Heart right ventricle (tissue), 16 donors: ENCODE results near the gene LMX1B. TPM values are rescaled to one million over a fixed set of nuclear protein-coding genes. Genes with fewer than 3 reads are reported as not detected.

Experiments
- ATAC-seq, 8 donors: fragments of 200-7000 bp; cut with Tn5 transposase; one replicate each; pipeline ENCODE4 v1.9.1; 2020; ENCODE audit warnings: mild to moderate bottlenecking in 8 of 8, moderate library complexity in 8 of 8, moderate number of reproducible peaks in 1 of 8
- DNase-seq, 2 donors: peaks; one replicate each; pipeline ENCODE4 v3.0.0-alpha.2; 2020
- H3K27ac ChIP-seq, 10 donors: fragments of 200-600 bp; sonication (generic) in 2 of 10; one replicate each; pipeline versions ENCODE4 v1.5.0 to v1.8.0; 2020 to 2022; ENCODE audit warnings: mild to moderate bottlenecking in 3 of 10
- H3K27me3 ChIP-seq, 7 donors: fragments of 200-600 bp; one replicate each; pipeline ENCODE4 v1.8.0; 2021 to 2022; ENCODE audit warnings: mild to moderate bottlenecking in 2 of 7
- H3K36me3 ChIP-seq, 9 donors: fragments of 200-600 bp; sonication (generic) in 1 of 9; one replicate each; pipeline versions ENCODE4 v1.5.0 to v1.8.0; 2020 to 2022; ENCODE audit warnings: mild to moderate bottlenecking in 2 of 9
- H3K4me1 ChIP-seq, 9 donors: fragments of 200-600 bp; sonication (generic) in 1 of 9; one replicate each; pipeline versions ENCODE4 v1.5.0 to v1.8.0; 2020 to 2022; ENCODE audit warnings: mild to moderate bottlenecking in 4 of 9
- H3K4me3 ChIP-seq, 10 donors: fragments of 200-600 bp; sonication (generic) in 2 of 10; one replicate each; pipeline versions ENCODE4 v1.5.0 to v1.8.0; 2020 to 2022; ENCODE audit warnings: mild to moderate bottlenecking in 7 of 10, moderate library complexity in 2 of 10
- H3K9me3 ChIP-seq, 11 donors: fragments of 200-600 bp in 10 of 11; sonication (generic) in 2 of 11; one replicate each; pipeline versions ENCODE4 v1.5.0 to v1.8.0; 2013 to 2022; ENCODE audit warnings: mild to moderate bottlenecking in 2 of 11, control low read depth in 1 of 11, moderate library complexity in 1 of 11
- WGBS, 2 donors: extraction: QIAGEN DNeasy Blood & Tissue Kit; methylation state at CpG; one replicate each; pipeline ENCODE4 v1.1.7; 2013; ENCODE audit warnings: inconsistent platforms in 1 of 2; 5-methylcytosine and 5-hydroxymethylcytosine counted together
- intact Hi-C, 10 donors: fragments of 100-400 bp; cut with DNase I; formaldehyde crosslinking; loops; one replicate each; pipeline versions ENCODE4 v1.11.1 to v1.14.2; 2022
- polyA plus RNA-seq, 2 donors: library from polyadenylated mRNA; stranded (reverse); fragments of 200-250 nt; gene quantifications; one replicate each; pipeline ENCODE4 v1.2.3, GENCODE V29; 2013
- total RNA-seq, 10 donors: library from RNA; stranded (reverse); fragmentation: NEBNext Ultra II Directional in 3 of 10; extraction: Animal tissue kit (Norgen Biotek cat#: 25700) in 3 of 10; gene quantifications; one replicate each; pipeline versions ENCODE4 v1.2.1 to v1.2.4, GENCODE V29; 2021 to 2023
- TF ChIP-seq, protein P1 (sequence below), 9 donors: fragments of 200-600 bp; sonication (generic) in 2 of 9; IDR thresholded peaks; one replicate each; pipeline versions ENCODE4 v1.5.0 to v1.8.0; 2021 to 2022; ENCODE audit warnings: antibody characterized with exemption in 9 of 9, mild to moderate bottlenecking in 5 of 9, moderate library complexity in 1 of 9
- donor health status: Arrhythmogenic right ventricular cardiomyopathy.
- donor health status: ischemic (EF 13 %, LVEDD 7.1; RV severe dilation, severe dysfunction).
- donor health status: healthy with polysubstance abuse.
- donor health status: DM: no; HTN: yes; CAD: no.
- donor health status: DM: no; HTN: no; CAD: no.
- donor health status: ischemic (EF 25% LVEDD 6.9; RV normal size, moderate dysfunction).
- donor health status: ischemic (EF 25% LVEDD 5.7; RV mildly dilated, moderate dysfunction).
- donor health status: healthy.
- donor health status: DM: yes; HTN: yes; CAD: no.
- donor health status: Ischemic cardiomyopathy.
- donor health status: ischemic (EF 35%, LVEDD 5.7; RV mildly dilated, moderate dysfunction).
- donor health status: nonischemic (EF 11% LVEDD 7.7; RV severe dilation, severe dysfunction).
- donor health status: DM: yes; HTN: yes; CAD: no.
- donor health status: PGD.
- donor health status: ischemic (EF 29% LVEDD 5.4; RV normal size, mild dysfunction).
- donor health status: nonischemic (EF 23%, LVEDD 6.1; RV moderate dilation, normal function).

The LMX1B gene
- total and polyA plus RNA-seq, 12 donors: 0.25 to 0.97 (median 0.37) TPM

DNA sequence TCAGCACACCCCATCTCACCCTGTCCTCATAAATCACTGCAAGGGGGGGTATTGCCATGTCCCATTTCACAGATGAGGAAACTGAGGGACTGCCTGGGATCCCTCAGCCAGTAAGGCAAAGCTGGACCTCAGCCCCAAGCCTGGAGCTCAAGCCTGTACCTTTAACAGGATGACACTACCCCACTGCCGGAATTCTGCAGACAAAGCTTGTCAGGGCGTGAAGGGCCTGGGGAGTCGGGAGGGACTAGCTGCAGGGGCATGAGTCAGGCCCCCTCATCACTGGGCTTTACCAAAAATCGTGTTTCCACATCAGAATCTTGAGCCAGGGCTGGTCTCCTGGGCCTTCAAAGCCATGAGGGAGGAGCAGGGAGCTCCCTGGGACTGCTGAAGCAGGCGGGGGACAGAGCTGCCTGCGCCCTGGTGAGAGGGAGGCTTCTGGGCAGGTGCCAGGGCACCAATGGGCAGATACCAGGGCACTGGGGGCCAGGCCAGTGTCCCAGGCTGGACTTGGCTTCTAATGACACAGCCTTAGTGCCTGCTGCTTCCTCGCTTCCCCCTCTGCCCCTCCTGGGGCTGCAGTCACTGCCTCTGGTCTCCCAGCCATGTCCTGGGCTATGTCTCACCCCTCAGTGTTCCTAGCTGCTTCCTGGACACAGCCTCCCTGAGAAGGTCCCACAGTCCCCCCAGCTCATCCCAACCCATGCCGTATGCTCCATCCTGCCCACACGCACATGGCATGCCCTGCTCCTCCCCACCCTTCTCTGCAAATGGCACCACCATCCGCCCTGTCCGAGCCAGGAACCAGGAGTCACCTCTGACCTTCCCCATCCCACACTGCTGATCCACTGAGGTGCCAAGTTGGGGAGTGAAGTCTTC lies 80.7 kb downstream of the LMX1B start:
- TF ChIP-seq, protein P1, sequence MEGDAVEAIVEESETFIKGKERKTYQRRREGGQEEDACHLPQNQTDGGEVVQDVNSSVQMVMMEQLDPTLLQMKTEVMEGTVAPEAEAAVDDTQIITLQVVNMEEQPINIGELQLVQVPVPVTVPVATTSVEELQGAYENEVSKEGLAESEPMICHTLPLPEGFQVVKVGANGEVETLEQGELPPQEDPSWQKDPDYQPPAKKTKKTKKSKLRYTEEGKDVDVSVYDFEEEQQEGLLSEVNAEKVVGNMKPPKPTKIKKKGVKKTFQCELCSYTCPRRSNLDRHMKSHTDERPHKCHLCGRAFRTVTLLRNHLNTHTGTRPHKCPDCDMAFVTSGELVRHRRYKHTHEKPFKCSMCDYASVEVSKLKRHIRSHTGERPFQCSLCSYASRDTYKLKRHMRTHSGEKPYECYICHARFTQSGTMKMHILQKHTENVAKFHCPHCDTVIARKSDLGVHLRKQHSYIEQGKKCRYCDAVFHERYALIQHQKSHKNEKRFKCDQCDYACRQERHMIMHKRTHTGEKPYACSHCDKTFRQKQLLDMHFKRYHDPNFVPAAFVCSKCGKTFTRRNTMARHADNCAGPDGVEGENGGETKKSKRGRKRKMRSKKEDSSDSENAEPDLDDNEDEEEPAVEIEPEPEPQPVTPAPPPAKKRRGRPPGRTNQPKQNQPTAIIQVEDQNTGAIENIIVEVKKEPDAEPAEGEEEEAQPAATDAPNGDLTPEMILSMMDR (IDR thresholded peaks at IDR 0.05): no peak
- Histone ChIP-seq H3K9me3 (no peaks in the 10 kb centered on the region), H3K27me3 (peaks cover 0 to 21% (median 15%) of the 10 kb centered on the region in 7 donors), H3K4me1 (no peaks in the 10 kb centered on the region), H3K27ac (no peak overlapping the region), H3K4me3 (no peak overlapping the region), H3K36me3 (no peaks in the 10 kb centered on the region)
- WGBS, 2 donors: 58 to 68% methylated on average over 11 of the region's 11 CpGs
- DNase-seq (no peak), ATAC-seq (no peak)
- intact Hi-C loops: loop anchor here in 6 of 10 donors (5.0 to 10.0 kb wide), 5 partner anchors 80 to 192 kb away; partner anchors contain the start of gene LMX1B (in 5 of the 6)

DNA sequence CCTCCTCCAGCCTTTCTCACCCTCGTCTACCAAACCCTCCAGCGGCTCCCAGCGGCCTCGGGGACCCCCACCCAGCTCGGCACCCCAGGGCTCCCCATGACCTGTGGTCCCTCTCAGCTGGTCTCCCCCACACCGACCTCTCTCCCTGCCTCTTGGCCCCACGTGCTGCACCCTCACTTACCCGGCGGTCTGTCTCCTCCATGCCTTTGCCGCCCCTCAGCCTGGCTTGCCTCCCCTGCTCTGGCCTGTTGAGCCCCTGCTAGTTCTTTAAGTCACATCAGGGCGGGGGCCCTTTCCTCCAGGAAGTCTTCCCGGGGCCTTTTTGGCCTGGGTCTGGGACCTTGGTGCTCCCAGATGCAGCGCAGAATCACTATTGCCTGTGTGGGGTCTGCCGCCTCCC lies 81.5 kb downstream of the LMX1B start:
- WGBS, 2 donors: 80 to 84% methylated on average over 14 of the region's 14 CpGs
- Histone ChIP-seq H3K27ac (no peak overlapping the region), H3K36me3 (no peaks in the 10 kb centered on the region), H3K9me3 (no peaks in the 10 kb centered on the region), H3K4me1 (no peaks in the 10 kb centered on the region), H3K27me3 (peaks cover 0 to 16% (median 8%) of the 10 kb centered on the region in 7 donors), H3K4me3 (no peak overlapping the region)
- intact Hi-C loops: loop anchor here in 2 of 10 donors (10.0 kb wide), 2 partner anchors 80 to 190 kb away; partner anchors contain the start of gene LMX1B (in 1 of the 2)
- TF ChIP-seq, protein P1 (IDR thresholded peaks at IDR 0.05): no peak
- ATAC-seq (no peak), DNase-seq (no peak)

DNA sequence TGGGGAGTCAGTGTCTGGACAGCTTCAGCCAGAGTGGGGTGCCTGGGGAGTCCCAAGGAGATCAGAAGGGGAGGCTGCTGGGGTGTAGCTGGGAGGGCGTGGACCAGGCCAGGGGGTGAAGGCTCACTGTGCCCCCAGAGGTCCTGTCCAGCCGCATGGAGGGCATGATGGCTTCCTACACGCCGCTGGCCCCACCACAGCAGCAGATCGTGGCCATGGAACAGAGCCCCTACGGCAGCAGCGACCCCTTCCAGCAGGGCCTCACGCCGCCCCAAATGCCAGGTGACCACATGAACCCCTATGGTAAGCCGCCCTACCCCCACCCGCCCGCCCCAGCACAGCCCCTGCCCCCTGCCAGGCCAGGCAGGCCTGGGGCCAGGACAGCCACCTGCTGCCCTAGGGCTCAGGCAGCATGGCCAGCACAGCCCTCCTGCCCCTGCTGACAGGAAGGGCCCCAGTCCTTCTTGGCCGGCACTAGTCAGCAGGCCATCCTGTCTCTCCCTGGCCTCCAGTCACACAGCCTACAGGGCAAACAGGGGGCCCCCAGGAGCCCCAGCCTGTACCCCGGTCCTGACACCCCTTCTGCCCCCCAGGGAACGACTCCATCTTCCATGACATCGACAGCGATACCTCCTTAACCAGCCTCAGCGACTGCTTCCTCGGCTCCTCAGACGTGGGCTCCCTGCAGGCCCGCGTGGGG lies 82.1 kb downstream of the LMX1B start:
- ATAC-seq (no peak), DNase-seq (no peak)
- Histone ChIP-seq H3K27me3 (peaks cover 0 to 17% (median 2%) of the 10 kb centered on the region in 7 donors), H3K4me3 (no peak overlapping the region), H3K4me1 (no peaks in the 10 kb centered on the region), H3K36me3 (no peaks in the 10 kb centered on the region), H3K27ac (no peak overlapping the region), H3K9me3 (no peaks in the 10 kb centered on the region)
- intact Hi-C loops: loop anchor here in 2 of 10 donors (10.0 kb wide), 2 partner anchors 81 to 191 kb away; partner anchors contain the start of gene LMX1B (in 1 of the 2)
- WGBS, 2 donors: 81 to 87% methylated on average over 22 of the region's 22 CpGs
- TF ChIP-seq, protein P1 (IDR thresholded peaks at IDR 0.05): no peak

DNA sequence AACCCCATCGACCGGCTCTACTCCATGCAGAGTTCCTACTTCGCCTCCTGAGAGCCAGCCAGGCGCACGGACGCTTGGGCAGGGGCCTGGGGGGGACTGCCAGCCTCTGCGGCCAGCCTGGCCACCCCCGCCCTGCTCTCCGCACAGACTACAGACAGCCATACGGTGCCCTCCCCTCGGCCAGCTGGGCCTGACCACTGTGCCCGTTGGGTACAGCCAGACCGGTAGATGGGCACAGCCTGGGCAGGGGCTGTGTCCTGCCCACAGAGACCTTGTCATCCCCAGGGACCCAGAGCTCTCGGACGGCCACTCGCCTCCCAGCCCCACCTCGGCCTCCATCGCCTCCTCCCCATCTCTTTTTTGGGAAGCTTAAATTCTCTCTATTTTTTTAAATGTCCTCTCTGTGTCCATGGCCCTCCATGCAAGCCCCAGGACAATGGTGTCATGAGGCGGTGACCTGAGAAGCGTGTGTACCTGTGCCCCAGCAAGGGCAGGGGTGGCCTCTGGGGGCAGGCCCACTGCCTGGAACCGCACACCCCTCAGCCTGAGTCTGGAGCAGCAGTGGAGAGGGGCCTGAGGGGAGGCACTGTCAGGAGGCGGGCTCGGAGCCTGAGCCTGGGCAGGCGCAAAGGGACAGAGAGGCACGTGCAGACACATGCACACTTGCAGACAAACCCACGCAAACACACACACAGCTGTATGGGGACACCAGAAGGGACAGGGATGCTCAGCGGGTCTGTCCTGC lies 82.8 kb downstream of the LMX1B start:
- intact Hi-C loops: loop anchor here in 2 of 10 donors (10.0 kb wide), 2 partner anchors 82 to 192 kb away; partner anchors contain the start of gene LMX1B (in 1 of the 2)
- WGBS, 2 donors: 85 to 87% methylated on average over 27 of the region's 27 CpGs
- Histone ChIP-seq H3K36me3 (no peaks in the 10 kb centered on the region), H3K9me3 (no peaks in the 10 kb centered on the region), H3K27me3 (peaks cover 0 to 20% (median 5%) of the 10 kb centered on the region in 7 donors), H3K4me1 (no peaks in the 10 kb centered on the region), H3K4me3 (no peak overlapping the region), H3K27ac (no peak overlapping the region)
- DNase-seq (no peak), ATAC-seq (peak in 1 of 8 donors; percentile 16)
- TF ChIP-seq, protein P1 (IDR thresholded peaks at IDR 0.05): no peak
